KOPT-K1 (cell line): ENCODE results near the gene SAMD5.

Experiments
- H3K27ac ChIP-seq: fragments of 200-600 bp; sonication (generic); 2 replicates; pipeline ENCODE4 v1.5.1; 2016; ENCODE audit warnings: antibody characterized with exemption, mild to moderate bottlenecking, low read depth, low read length; ENCODE audit not compliant: poor library complexity, severe bottlenecking
- H3K36me3 ChIP-seq: fragments of 200-600 bp; sonication (generic); 2 replicates; pipeline ENCODE4 v1.5.1; 2017; ENCODE audit warnings: antibody characterized with exemption, mild to moderate bottlenecking, low read length, moderate library complexity; ENCODE audit not compliant: insufficient read depth
- H3K9me3 ChIP-seq: fragments of 200-600 bp; sonication (generic); 2 replicates; pipeline ENCODE4 v1.5.1; 2017; ENCODE audit warnings: antibody characterized with exemption, low read length, mild to moderate bottlenecking; ENCODE audit not compliant: insufficient read depth, poor library complexity, severe bottlenecking

The SAMD5 gene

GRCh38 chr6:147615659-147616456 is 107.4 kb downstream of the SAMD5 start:
- Histone ChIP-seq H3K9me3 (no peaks in the 10 kb centered on the region), H3K27ac (no peak overlapping the region), H3K36me3 (no peaks in the 10 kb centered on the region)

- H3K36me3 ChIP-seq = no peaks in the 10 kb centered on the region
- no peak overlapping the region for H3K27ac ChIP-seq
- H3K9me3 ChIP-seq = no peaks in the 10 kb centered on the region
Observed at GRCh38 chr6:147617366-147617765, 108.9 kb downstream of the SAMD5 start.

GRCh38 chr6:147618457-147618856 is 110.0 kb downstream of the SAMD5 start:
- H3K27ac ChIP-seq = no peak overlapping the region
- H3K36me3 ChIP-seq = no peaks in the 10 kb centered on the region
- no peaks in the 10 kb centered on the region for H3K9me3 ChIP-seq

GRCh38 chr6:147618927-147619326 is 110.4 kb downstream of the SAMD5 start:
- Histone ChIP-seq H3K36me3 (no peaks in the 10 kb centered on the region), H3K27ac (no peak overlapping the region), H3K9me3 (no peaks in the 10 kb centered on the region)
